Measurements from ENCODE around the gene IQCF5.
"Not testable (repeated sequence)": the region's sequence is repeated elsewhere in the genome, so short reads cannot be mapped to it uniquely, and the experiment has no call there.

GRCh38 chr3:51900043-51900442 is 24.6 kb upstream of the IQCF5 start:
- TF ChIP-seq POLR2A (IDR thresholded peaks at IDR 0.05; ENCODE audit: low read length); GATA1 (IDR thresholded peaks at IDR 0.05; ENCODE audit: low read depth, low read length): not testable (repeated sequence)

Measured in erythroblast (primary cell).